ENCODE results near the gene CCR8. TPM values are rescaled to one million over a fixed set of nuclear protein-coding genes. Genes with fewer than 3 reads are reported as not detected.

CCR8 gene
- total RNA-seq, 1 experiment from 2014 or later = not detected

DNA sequence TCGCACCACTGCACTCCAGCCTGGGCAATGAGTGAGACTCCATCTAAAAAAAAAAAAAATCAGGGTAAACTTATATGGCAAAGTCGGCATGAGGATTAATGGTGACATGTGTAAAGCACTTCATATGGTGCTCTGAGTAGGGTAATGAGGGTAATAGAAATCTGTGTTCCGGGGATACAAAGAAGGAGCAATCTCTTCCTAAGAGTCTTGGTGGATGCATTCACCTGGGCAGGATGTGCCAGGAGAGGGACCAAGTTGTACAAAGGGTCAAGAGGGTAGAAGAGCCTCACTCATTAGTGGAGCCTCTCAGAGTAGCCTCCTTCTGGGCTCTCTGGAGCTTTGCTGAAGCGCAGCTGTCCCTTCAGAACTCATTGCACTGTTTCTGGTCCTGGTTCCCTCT lies 40.4 kb upstream of the CCR8 start:
- Histone ChIP-seq H2AFZ (ENCODE audit: low read length) (no peak overlapping the region), H3K4me3 (ENCODE audit: low read length) (no peak overlapping the region), H3K9ac (ENCODE audit: low read length) (no peak overlapping the region), H4K20me1 (ENCODE audit: low read length) (no peaks in the 10 kb centered on the region), H3F3A (ENCODE audit: low read length, unreplicated experiment) (no peaks in the 10 kb centered on the region), H3K9me3 (ENCODE audit: low read length) (no peaks in the 10 kb centered on the region), H3K4me2 (ENCODE audit: low read length) (no peak overlapping the region), H3K36me3 (ENCODE audit: low read depth, low read length) (no peaks in the 10 kb centered on the region), H3K4me1 (ENCODE audit: insufficient read depth, low read length) (0 out of 2 replicates have a peak, but pooled peaks cover 4% of the 10 kb centered on the region), H3K79me2 (ENCODE audit: low read length) (no peaks in the 10 kb centered on the region), H3K9me2 (replicated peaks; ENCODE audit: low read length) (no peaks in the 10 kb centered on the region), H3K27me3 (ENCODE audit: low read length) (no peaks in the 10 kb centered on the region), H3K27ac (ENCODE audit: low read length) (no peak overlapping the region)
- TF ChIP-seq, protein P1, sequence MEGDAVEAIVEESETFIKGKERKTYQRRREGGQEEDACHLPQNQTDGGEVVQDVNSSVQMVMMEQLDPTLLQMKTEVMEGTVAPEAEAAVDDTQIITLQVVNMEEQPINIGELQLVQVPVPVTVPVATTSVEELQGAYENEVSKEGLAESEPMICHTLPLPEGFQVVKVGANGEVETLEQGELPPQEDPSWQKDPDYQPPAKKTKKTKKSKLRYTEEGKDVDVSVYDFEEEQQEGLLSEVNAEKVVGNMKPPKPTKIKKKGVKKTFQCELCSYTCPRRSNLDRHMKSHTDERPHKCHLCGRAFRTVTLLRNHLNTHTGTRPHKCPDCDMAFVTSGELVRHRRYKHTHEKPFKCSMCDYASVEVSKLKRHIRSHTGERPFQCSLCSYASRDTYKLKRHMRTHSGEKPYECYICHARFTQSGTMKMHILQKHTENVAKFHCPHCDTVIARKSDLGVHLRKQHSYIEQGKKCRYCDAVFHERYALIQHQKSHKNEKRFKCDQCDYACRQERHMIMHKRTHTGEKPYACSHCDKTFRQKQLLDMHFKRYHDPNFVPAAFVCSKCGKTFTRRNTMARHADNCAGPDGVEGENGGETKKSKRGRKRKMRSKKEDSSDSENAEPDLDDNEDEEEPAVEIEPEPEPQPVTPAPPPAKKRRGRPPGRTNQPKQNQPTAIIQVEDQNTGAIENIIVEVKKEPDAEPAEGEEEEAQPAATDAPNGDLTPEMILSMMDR (conservative IDR thresholded peaks at IDR 0.05; ENCODE audit: low read depth, low read length) = no peak
- TF ChIP-seq EZH2phosphoT487 (IDR thresholded peaks at IDR 0.05; ENCODE audit: borderline replicate concordance, low read length) (no peak), EZH2 (IDR thresholded peaks at IDR 0.05; ENCODE audit: low read length, unreplicated experiment) (no peak)
- intact Hi-C loops (cut with micrococcal nuclease) = no loop called here
- ChIA-PET CTCF (interaction anchor here (0.5 to 1.6 kb wide), 11 partner anchors 9 to 797 kb away, joined by 3 to 46 read pairs (median 6); partner anchors contain the start of genes CX3CR1, GORASP1, TTC21A and XIRP1), POLR2A (ENCODE audit: unreplicated experiment) (no interaction called here)
- no TSS peak for BruUV-seq (replicated peaks)
- DNase-seq (no peak), ATAC-seq (no peak)

DNA sequence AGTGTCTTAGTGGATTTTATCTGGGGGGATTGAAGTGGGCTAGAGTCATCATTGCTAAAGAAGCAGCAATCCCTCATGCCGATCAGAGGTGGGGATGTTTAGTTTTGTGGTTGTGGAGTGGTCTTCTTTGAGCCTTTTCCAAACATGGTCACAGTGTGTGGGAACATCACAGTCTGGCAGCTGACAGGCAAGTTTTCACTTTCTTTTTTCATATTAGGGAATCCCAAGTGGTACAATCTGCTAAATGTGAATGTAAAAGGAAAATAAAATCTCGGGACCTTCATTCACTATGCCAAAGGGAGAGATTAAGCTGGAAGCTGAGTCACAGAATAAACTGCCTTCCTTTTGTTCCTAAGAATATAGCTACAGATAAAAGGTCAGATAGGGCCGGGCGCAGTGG lies 39.3 kb upstream of the CCR8 start:
- Histone ChIP-seq H3K4me1 (ENCODE audit: insufficient read depth, low read length) (0 out of 2 replicates have a peak, but pooled peaks cover 4% of the 10 kb centered on the region), H4K20me1 (ENCODE audit: low read length) (no peaks in the 10 kb centered on the region), H3K9me2 (replicated peaks; ENCODE audit: low read length) (no peaks in the 10 kb centered on the region), H2AFZ (ENCODE audit: low read length) (peak overlapping the region; percentile 18; the same call in 1 of the 2 replicates), H3K27me3 (ENCODE audit: low read length) (no peaks in the 10 kb centered on the region), H3K9ac (ENCODE audit: low read length) (no peak overlapping the region), H3K79me2 (ENCODE audit: low read length) (no peaks in the 10 kb centered on the region), H3F3A (ENCODE audit: low read length, unreplicated experiment) (no peaks in the 10 kb centered on the region), H3K9me3 (ENCODE audit: low read length) (no peaks in the 10 kb centered on the region), H3K36me3 (ENCODE audit: low read depth, low read length) (no peaks in the 10 kb centered on the region), H3K27ac (ENCODE audit: low read length) (no peak overlapping the region), H3K4me3 (ENCODE audit: low read length) (no peak overlapping the region), H3K4me2 (ENCODE audit: low read length) (no peak overlapping the region)
- BruUV-seq (replicated peaks) = no TSS peak
- intact Hi-C loops (cut with micrococcal nuclease) = no loop called here
- no peak for ATAC-seq
- ChIA-PET POLR2A (ENCODE audit: unreplicated experiment) (no interaction called here), CTCF (interaction anchor here (0.8 kb wide), 1 partner anchor 100 kb away, joined by 5 read pairs; no protein-coding TSS in a partner anchor)
- no peak for TF ChIP-seq EZH2 (IDR thresholded peaks at IDR 0.05; ENCODE audit: low read length, unreplicated experiment)
- TF ChIP-seq, protein P1 (conservative IDR thresholded peaks at IDR 0.05; ENCODE audit: low read depth, low read length) = no peak
- no peak for TF ChIP-seq EZH2phosphoT487 (IDR thresholded peaks at IDR 0.05; ENCODE audit: borderline replicate concordance, low read length)
- DNase-seq = no peak

DNA sequence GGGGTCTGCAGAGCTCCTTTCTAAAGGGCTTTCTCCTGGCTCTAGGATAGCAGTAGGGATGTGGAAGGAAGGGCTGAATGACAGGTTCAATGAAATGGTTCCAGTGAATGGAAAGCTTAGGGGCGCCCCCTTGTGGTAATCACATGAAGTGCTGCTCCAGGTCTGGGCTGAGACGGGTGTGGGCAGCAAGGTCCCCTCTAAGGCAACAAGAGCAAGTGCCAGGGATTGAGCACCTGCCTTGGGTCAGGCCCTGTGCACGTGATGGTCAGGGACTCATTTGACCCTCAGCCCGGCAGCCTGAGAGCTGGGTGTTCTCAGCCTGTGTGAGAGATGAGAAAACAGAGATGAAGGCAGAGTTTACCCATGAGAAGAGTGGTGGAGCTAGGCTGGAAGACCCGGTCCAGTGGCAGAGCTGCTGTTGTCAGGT lies 37.6 kb upstream of the CCR8 start:
- H3K9ac ChIP-seq (ENCODE audit: low read length) = no peak overlapping the region
- H3K4me1 ChIP-seq (ENCODE audit: insufficient read depth, low read length) = 0 out of 2 replicates have a peak, but pooled peaks cover 4% of the 10 kb centered on the region
- TF ChIP-seq, protein P1 (conservative IDR thresholded peaks at IDR 0.05; ENCODE audit: low read depth, low read length) = peak; percentile 96
- no peak for TF ChIP-seq EZH2 (IDR thresholded peaks at IDR 0.05; ENCODE audit: low read length, unreplicated experiment)
- DNase-seq (peak; percentile 81), ATAC-seq (peak; percentile 47)
- H2AFZ ChIP-seq (ENCODE audit: low read length) = 0 out of 2 replicates have a peak overlapping the region, but pooled peaks have one; percentile 18
- no peak overlapping the region for H3K27ac ChIP-seq (ENCODE audit: low read length)
- H3K9me2 ChIP-seq (replicated peaks; ENCODE audit: low read length) = no peaks in the 10 kb centered on the region
- ChIA-PET CTCF (interaction anchor here (0.5 to 1.8 kb wide), 7 partner anchors 57 to 292 kb away, joined by 3 to 9 read pairs (median 4); partner anchors contain the start of genes GORASP1 and TTC21A), POLR2A (ENCODE audit: unreplicated experiment) (no interaction called here)
- no peaks in the 10 kb centered on the region for H3K36me3 ChIP-seq (ENCODE audit: low read depth, low read length)
- H3K79me2 ChIP-seq (ENCODE audit: low read length) = no peaks in the 10 kb centered on the region
- H3K9me3 ChIP-seq (ENCODE audit: low read length) = no peaks in the 10 kb centered on the region
- H4K20me1 ChIP-seq (ENCODE audit: low read length) = no peaks in the 10 kb centered on the region
- no peaks in the 10 kb centered on the region for H3K27me3 ChIP-seq (ENCODE audit: low read length)
- intact Hi-C loops (cut with micrococcal nuclease) = no loop called here
- BruUV-seq (replicated peaks) = no TSS peak
- H3F3A ChIP-seq (ENCODE audit: low read length, unreplicated experiment) = no peaks in the 10 kb centered on the region
- no peak overlapping the region for H3K4me2 ChIP-seq (ENCODE audit: low read length)
- no peak overlapping the region for H3K4me3 ChIP-seq (ENCODE audit: low read length)

Measured in PC-3 (cell line).